Trophoblast cell (in vitro differentiated cells and primary cell): ENCODE data around the gene CDH20.

ENCODE experiments used
- DNase-seq, 2 donors: peaks; one replicate each; pipeline ENCODE4 v3.0.0-alpha.2; 2016
- H2AFZ ChIP-seq: 2 replicates; pipeline ENCODE4 v1.6.1; 2013; ENCODE audit warnings: low read length, moderate library complexity, mild to moderate bottlenecking; ENCODE audit not compliant: insufficient read depth, poor library complexity
- H2AK5ac ChIP-seq: 2 replicates; pipeline ENCODE4 v1.6.1; 2013; ENCODE audit warnings: mild to moderate bottlenecking, low read length
- H2BK120ac ChIP-seq: 2 replicates; pipeline ENCODE4 v1.6.1; 2013; ENCODE audit warnings: low read length, mild to moderate bottlenecking, moderate library complexity; ENCODE audit not compliant: insufficient read depth, poor library complexity
- H2BK12ac ChIP-seq: 2 replicates; pipeline ENCODE4 v1.6.1; 2013; ENCODE audit warnings: mild to moderate bottlenecking, low read length, moderate library complexity
- H2BK5ac ChIP-seq: 2 replicates; pipeline ENCODE4 v1.6.1; 2013; ENCODE audit warnings: low read length, low read depth, moderate library complexity, mild to moderate bottlenecking; ENCODE audit not compliant: poor library complexity
- H3K14ac ChIP-seq: 2 replicates; pipeline ENCODE4 v1.6.1; 2013; ENCODE audit warnings: mild to moderate bottlenecking, low read length
- H3K18ac ChIP-seq: 2 replicates; pipeline ENCODE4 v1.6.1; 2013; ENCODE audit warnings: mild to moderate bottlenecking, low read length
- H3K23ac ChIP-seq: 2 replicates; pipeline ENCODE4 v1.6.1; 2013; ENCODE audit warnings: low read length
- H3K27ac ChIP-seq: 2 replicates; pipeline ENCODE4 v1.5.1; 2013; ENCODE audit warnings: low read depth, mild to moderate bottlenecking, inconsistent platforms, low read length, moderate library complexity
- H3K27me3 ChIP-seq: 2 replicates; pipeline ENCODE4 v1.6.1; 2013; ENCODE audit warnings: inconsistent platforms, mild to moderate bottlenecking, low read length, moderate library complexity; ENCODE audit not compliant: insufficient read depth
- H3K36me3 ChIP-seq, 2 experiments: 1 replicate in 1 of 2; 2 replicates in 1 of 2; pipeline ENCODE4 v1.6.1; 2013; ENCODE audit warnings: low read length in 2 of 2, mild to moderate bottlenecking in 2 of 2, moderate library complexity in 1 of 2; ENCODE audit not compliant: insufficient read depth in 2 of 2, control insufficient read depth in 1 of 2
- H3K4ac ChIP-seq: 2 replicates; pipeline ENCODE4 v1.6.1; 2013; ENCODE audit warnings: low read depth, mild to moderate bottlenecking, low read length, moderate library complexity
- H3K4me1 ChIP-seq, 2 experiments: 1 replicate in 1 of 2; 2 replicates in 1 of 2; pipeline ENCODE4 v1.6.1; 2013; ENCODE audit warnings: low read length in 2 of 2, mild to moderate bottlenecking in 2 of 2, moderate library complexity in 1 of 2; ENCODE audit not compliant: insufficient read depth in 2 of 2, control insufficient read depth in 1 of 2
- H3K4me2 ChIP-seq: 2 replicates; pipeline ENCODE4 v1.6.1; 2013; ENCODE audit warnings: inconsistent platforms, mild to moderate bottlenecking, low read length, moderate library complexity
- H3K4me3 ChIP-seq: 2 replicates; pipeline ENCODE4 v1.5.1; 2013; ENCODE audit warnings: mild to moderate bottlenecking, low read depth, low read length, inconsistent platforms
- H3K79me1 ChIP-seq: one replicate; pipeline ENCODE4 v1.6.1; 2013; ENCODE audit warnings: low read length
- H3K79me2 ChIP-seq: 2 replicates; pipeline ENCODE4 v1.6.1; 2013; ENCODE audit warnings: low read length, mild to moderate bottlenecking; ENCODE audit not compliant: control insufficient read depth, insufficient read depth, poor library complexity
- H3K9ac ChIP-seq: 2 replicates; pipeline ENCODE4 v1.6.1; 2013; ENCODE audit warnings: mild to moderate bottlenecking, low read length
- H3K9me3 ChIP-seq: 2 replicates; pipeline ENCODE4 v1.6.1; 2013; ENCODE audit warnings: low read depth, mild to moderate bottlenecking, control low read depth, inconsistent platforms, low read length; ENCODE audit not compliant: insufficient read depth
- H4K12ac ChIP-seq: 2 replicates; pipeline ENCODE4 v1.6.1; 2013; ENCODE audit warnings: low read depth, mild to moderate bottlenecking, low read length, moderate library complexity
- H4K8ac ChIP-seq: 2 replicates; pipeline ENCODE4 v1.6.1; 2013; ENCODE audit warnings: low read depth, mild to moderate bottlenecking, low read length, moderate library complexity
- H4K91ac ChIP-seq: one replicate; pipeline ENCODE4 v1.6.1; 2013; ENCODE audit warnings: low read depth, mild to moderate bottlenecking, low read length, moderate library complexity
- WGBS: extraction: QIAGEN DNeasy Blood & Tissue Kit; methylation state at CpG from one replicate; pipeline ENCODE4 v1.1.7; 2013; ENCODE audit warnings: missing lambda C conversion rate; ENCODE audit not compliant: insufficient read length, insufficient coverage; ENCODE audit errors: extremely low coverage; 5-methylcytosine and 5-hydroxymethylcytosine counted together

The CDH20 gene

GRCh38 chr18:61428266-61428665, 95.0 kb downstream of the CDH20 start:
- Histone ChIP-seq H4K12ac (no peak overlapping the region), H3K9ac (no peak overlapping the region), H3K4me3 (no peak overlapping the region), H3K4me2 (no peak overlapping the region), H4K8ac (no peak overlapping the region), H3K4me1 (peaks cover 0 to 4% of the 10 kb centered on the region in 2 experiments), H3K4ac (no peak overlapping the region), H2AFZ (no peak overlapping the region), H2AK5ac (no peak overlapping the region), H3K18ac (no peak overlapping the region), H3K23ac (no peak overlapping the region), H4K91ac (no peak overlapping the region), H3K79me2 (no peaks in the 10 kb centered on the region), H3K36me3 (peaks cover 0 to 2% of the 10 kb centered on the region in 2 experiments), H3K79me1 (no peaks in the 10 kb centered on the region), H2BK5ac (no peak overlapping the region), H3K9me3 (no peaks in the 10 kb centered on the region), H3K27ac (no peak overlapping the region), H3K14ac (no peak overlapping the region), H2BK120ac (no peak overlapping the region), H3K27me3 (no peaks in the 10 kb centered on the region), H2BK12ac (no peak overlapping the region)
- WGBS, result no CpG with 5 or more reads among the region's 4 CpGs
- no peak for DNase-seq

GRCh38 chr18:61432590-61432989, 99.4 kb downstream of the CDH20 start:
- Histone ChIP-seq H3K27me3 (no peaks in the 10 kb centered on the region), H3K23ac (no peak overlapping the region), H3K18ac (no peak overlapping the region), H3K14ac (no peak overlapping the region), H2AK5ac (no peak overlapping the region), H3K79me1 (no peaks in the 10 kb centered on the region), H3K4me1 (no peaks in the 10 kb centered on the region), H2BK5ac (no peak overlapping the region), H3K4ac (no peak overlapping the region), H2AFZ (no peak overlapping the region), H3K4me2 (no peak overlapping the region), H3K4me3 (no peak overlapping the region), H3K79me2 (no peaks in the 10 kb centered on the region), H2BK12ac (no peak overlapping the region), H3K9ac (no peak overlapping the region), H3K9me3 (no peaks in the 10 kb centered on the region), H4K8ac (no peak overlapping the region), H3K36me3 (no peaks in the 10 kb centered on the region), H4K91ac (no peak overlapping the region), H3K27ac (no peak overlapping the region), H4K12ac (no peak overlapping the region), H2BK120ac (no peak overlapping the region)
- DNase-seq, result no peak
- WGBS, result no CpG with 5 or more reads among the region's 1 CpG

- H2BK12ac ChIP-seq, result no peak overlapping the region
- no peaks in the 10 kb centered on the region for H3K36me3 ChIP-seq
- H2AFZ ChIP-seq, result no peak overlapping the region
- no peak overlapping the region for H2BK120ac ChIP-seq
- H2BK5ac ChIP-seq, result no peak overlapping the region
- H2AK5ac ChIP-seq, result no peak overlapping the region
- peak; percentile 13 to 49 for DNase-seq
- H3K79me2 ChIP-seq, result no peaks in the 10 kb centered on the region
- H3K4me1 ChIP-seq, result no peaks in the 10 kb centered on the region
- no peak overlapping the region for H3K27ac ChIP-seq
- H3K23ac ChIP-seq, result no peak overlapping the region
- H3K4me3 ChIP-seq, result no peak overlapping the region
- WGBS, result no CpG with 5 or more reads among the region's 3 CpGs
- no peak overlapping the region for H3K14ac ChIP-seq
- no peaks in the 10 kb centered on the region for H3K27me3 ChIP-seq
- no peaks in the 10 kb centered on the region for H3K9me3 ChIP-seq
- H3K79me1 ChIP-seq, result no peaks in the 10 kb centered on the region
- no peak overlapping the region for H4K91ac ChIP-seq
- no peak overlapping the region for H3K4ac ChIP-seq
- H4K8ac ChIP-seq, result no peak overlapping the region
- H3K9ac ChIP-seq, result no peak overlapping the region
- no peak overlapping the region for H3K4me2 ChIP-seq
- H3K18ac ChIP-seq, result no peak overlapping the region
- H4K12ac ChIP-seq, result no peak overlapping the region
Observed at GRCh38 chr18:61435064-61435652, 101.9 kb downstream of the CDH20 start.

GRCh38 chr18:61443081-61443725, 110.0 kb downstream of the CDH20 start:
- H2AK5ac ChIP-seq, result no peak overlapping the region
- H4K91ac ChIP-seq, result no peak overlapping the region
- H4K8ac ChIP-seq, result no peak overlapping the region
- no peak overlapping the region for H3K14ac ChIP-seq
- no peak overlapping the region for H3K27ac ChIP-seq
- no peak overlapping the region for H3K23ac ChIP-seq
- no peak overlapping the region for H3K4ac ChIP-seq
- DNase-seq, result no peak
- peaks cover 4% of the 10 kb centered on the region in 2 experiments for H3K4me1 ChIP-seq
- H3K9ac ChIP-seq, result no peak overlapping the region
- H2BK120ac ChIP-seq, result no peak overlapping the region
- no peak overlapping the region for H4K12ac ChIP-seq
- H2AFZ ChIP-seq, result no peak overlapping the region
- no CpG with 5 or more reads among the region's 5 CpGs for WGBS
- no peak overlapping the region for H2BK5ac ChIP-seq
- H3K27me3 ChIP-seq, result no peaks in the 10 kb centered on the region
- H3K4me3 ChIP-seq, result no peak overlapping the region
- H3K9me3 ChIP-seq, result no peaks in the 10 kb centered on the region
- H3K36me3 ChIP-seq, result no peaks in the 10 kb centered on the region
- H3K79me2 ChIP-seq, result no peaks in the 10 kb centered on the region
- no peaks in the 10 kb centered on the region for H3K79me1 ChIP-seq
- H3K4me2 ChIP-seq, result no peak overlapping the region
- no peak overlapping the region for H2BK12ac ChIP-seq
- H3K18ac ChIP-seq, result no peak overlapping the region
